22Rv1 (cell line): ENCODE measurements around the gene SKP2.

ENCODE experiments used
- H3K27ac ChIP-seq: fragments of 450-650 bp; 2 replicates; pipeline ENCODE4 v1.5.1; 2017
- CTCF ChIP-seq: fragments of 450-650 bp; IDR thresholded peaks from 2 replicates; pipeline ENCODE4 v1.5.1; 2017; ENCODE audit warnings: mild to moderate bottlenecking
- ZFX ChIP-seq: fragments of 450-650 bp; IDR thresholded peaks from 2 replicates; pipeline ENCODE4 v1.6.1; 2017; ENCODE audit warnings: antibody characterized with exemption, borderline replicate concordance

Gene SKP2

DNA sequence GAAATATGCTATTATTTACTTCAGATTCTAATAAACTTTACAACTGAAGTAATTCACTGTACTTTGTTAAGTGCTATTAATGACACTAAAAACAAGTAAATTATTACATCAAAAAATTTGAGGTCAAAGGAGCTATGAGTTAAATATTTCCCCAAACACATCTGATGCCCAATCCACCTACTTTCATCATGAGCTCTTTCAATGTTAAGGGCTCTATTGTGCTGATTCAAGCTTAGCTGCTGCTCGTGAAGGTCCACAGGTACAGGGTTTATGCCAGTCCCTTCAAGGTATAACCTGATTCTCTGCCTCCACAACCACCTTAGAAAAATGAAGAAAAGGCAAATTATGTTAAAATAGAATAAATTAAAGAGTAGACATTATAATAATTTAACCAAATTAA, 65.7 kb downstream of the SKP2 start:
- no peak overlapping the region for H3K27ac ChIP-seq
- TF ChIP-seq ZFX (no peak), CTCF (no peak)

DNA sequence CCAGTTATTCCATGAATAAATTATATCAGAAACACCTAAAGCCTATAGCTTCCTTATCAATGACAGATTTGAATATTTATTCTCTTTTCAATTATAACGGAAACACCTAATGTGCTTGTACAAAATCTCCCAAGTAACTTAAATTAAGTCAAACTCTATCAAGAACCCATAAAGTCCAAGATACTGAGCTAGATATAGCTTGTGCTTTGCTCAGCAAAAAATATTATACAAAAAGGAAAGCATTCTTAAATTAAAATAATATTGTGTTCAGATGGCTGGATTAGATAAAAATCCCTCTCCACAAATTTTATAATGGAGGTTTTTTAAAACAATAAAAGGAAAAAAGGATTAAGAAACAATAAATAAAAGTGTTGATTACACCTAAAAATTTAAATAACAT, 66.1 kb downstream of the SKP2 start:
- no peak overlapping the region for H3K27ac ChIP-seq
- no peak for TF ChIP-seq CTCF
- no peak for TF ChIP-seq ZFX

GRCh38 chr5:36222620-36223019, 70.7 kb downstream of the SKP2 start:
- no peak overlapping the region for H3K27ac ChIP-seq
- TF ChIP-seq ZFX (no peak), CTCF (no peak)

DNA sequence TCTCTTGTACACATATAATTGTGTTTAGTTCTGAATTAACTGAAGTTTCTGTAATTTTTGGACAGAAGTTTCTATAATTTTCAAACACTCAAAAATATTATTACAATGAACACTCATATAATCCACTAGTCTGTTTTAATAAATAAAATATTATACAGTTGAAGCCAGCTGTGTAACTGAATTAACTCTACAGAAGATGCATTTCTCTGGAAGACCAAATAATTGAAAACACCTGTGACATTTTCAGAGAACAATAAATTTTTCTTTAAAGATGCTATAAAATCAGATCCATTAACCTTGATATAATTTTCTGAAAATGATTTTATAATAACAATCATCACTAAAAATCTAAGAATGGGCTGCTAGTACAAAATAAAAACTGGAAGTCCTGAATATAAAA, 75.1 kb downstream of the SKP2 start:
- H3K27ac ChIP-seq: no peak overlapping the region
- TF ChIP-seq CTCF (no peak), ZFX (no peak)

DNA sequence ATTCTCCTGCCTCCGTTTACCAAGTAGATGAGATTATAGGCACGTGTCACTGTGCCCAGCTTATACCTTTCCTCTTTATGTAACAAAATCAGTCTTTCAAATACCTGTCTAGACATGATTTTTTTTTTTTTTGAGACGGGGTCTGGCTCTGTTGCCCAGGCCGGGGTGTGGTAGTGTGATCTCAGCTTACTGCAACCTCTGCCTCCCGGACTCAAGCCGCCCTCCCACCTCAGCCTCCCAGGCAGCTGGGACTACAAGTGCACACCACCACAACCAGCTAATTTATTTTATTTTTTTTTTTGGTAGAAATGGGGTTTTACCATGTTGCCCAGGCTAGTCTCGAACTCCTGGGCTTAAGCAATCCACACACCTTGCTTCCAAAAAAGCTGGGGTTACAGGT, 76.6 kb downstream of the SKP2 start:
- TF ChIP-seq ZFX (no peak), CTCF (no peak)
- H3K27ac ChIP-seq: no peak overlapping the region

DNA sequence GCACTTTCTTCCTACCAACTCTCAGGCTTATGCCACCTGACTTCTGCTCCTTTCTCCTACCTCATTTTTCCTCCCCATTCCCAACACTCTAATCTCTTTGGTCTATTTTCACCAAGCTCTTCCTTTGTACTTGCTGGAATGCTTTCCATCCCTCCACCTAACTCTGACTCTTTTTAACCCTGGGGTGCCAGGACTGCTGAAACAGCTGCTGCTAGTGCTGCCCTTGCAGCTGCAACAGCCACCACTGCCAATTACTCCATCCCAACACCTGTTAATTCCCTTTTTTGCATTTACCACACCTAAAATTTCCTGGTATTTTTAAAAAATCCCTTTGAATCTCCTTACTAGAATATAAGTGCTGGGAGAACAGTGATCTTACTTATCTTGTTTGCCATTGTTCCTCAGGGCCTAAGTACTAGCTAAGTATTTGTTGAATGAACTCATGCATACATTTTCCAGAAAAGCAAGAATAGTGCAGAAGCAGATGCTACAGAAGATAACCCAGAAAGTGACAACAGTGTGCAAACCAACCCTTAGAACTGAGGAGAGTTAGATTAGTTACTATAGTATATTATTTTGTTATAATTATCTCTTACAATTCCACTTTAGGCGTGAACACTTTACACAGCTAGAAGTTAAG, 78.4 kb downstream of the SKP2 start:
- H3K27ac ChIP-seq: no peak overlapping the region

GRCh38 chr5:36232533-36232932, 80.6 kb downstream of the SKP2 start:
- TF ChIP-seq ZFX (no peak), CTCF (no peak)
- H3K27ac ChIP-seq: no peak overlapping the region

More for the DNA sequence above, 78.4 kb downstream of the SKP2 start:
- TF ChIP-seq CTCF (no peak), ZFX (no peak)
